Muscle of leg (tissue), 11 donors: ENCODE results near the gene ADNP. TPM values are rescaled to one million over a fixed set of nuclear protein-coding genes. Genes with fewer than 3 reads are reported as not detected.

Experiments
- DNase-seq: peaks from one replicate; pipeline ENCODE4 v3.0.0; 2013
- H3K27ac ChIP-seq: one replicate; pipeline ENCODE4 v1.5.1; 2013; ENCODE audit warnings: mild to moderate bottlenecking, low read length, control low read depth
- H3K27me3 ChIP-seq: one replicate; pipeline ENCODE4 v1.6.1; 2013; ENCODE audit warnings: low read length; ENCODE audit not compliant: control insufficient read depth, insufficient read depth
- H3K36me3 ChIP-seq: one replicate; pipeline ENCODE4 v1.6.1; 2013; ENCODE audit warnings: low read length; ENCODE audit not compliant: control insufficient read depth, insufficient read depth
- H3K4me1 ChIP-seq: one replicate; pipeline ENCODE4 v1.6.1; 2013; ENCODE audit warnings: low read length; ENCODE audit not compliant: control insufficient read depth, insufficient read depth
- H3K4me3 ChIP-seq: one replicate; pipeline ENCODE4 v1.5.1; 2013; ENCODE audit warnings: low read length, control low read depth
- H3K9me3 ChIP-seq: replicated peaks from 2 replicates; pipeline ENCODE4 v1.6.1; 2013; ENCODE audit warnings: low read depth, low read length; ENCODE audit not compliant: control insufficient read depth
- WGBS: methylation state at CpG from one replicate; pipeline ENCODE4 v1.1.5; 2013; ENCODE audit warnings: missing lambda C conversion rate; ENCODE audit not compliant: insufficient coverage; 5-methylcytosine and 5-hydroxymethylcytosine counted together
- polyA plus RNA-seq, 8 donors: library from polyadenylated mRNA; unstranded; fragments of 120-200 nt; gene quantifications; one replicate each; pipeline versions ENCODE4 v1.2.1 to v1.2.3, GENCODE V29; 2013; ENCODE audit warnings: inconsistent platforms in 1 of 8, low replicate concordance in 1 of 8; ENCODE audit not compliant: insufficient read length in 8 of 8, insufficient read depth in 1 of 8
- total RNA-seq: library from RNA; stranded (reverse); fragments of 120-200 nt; gene quantifications from one replicate; pipeline ENCODE4 v1.2.4, GENCODE V29; 2013

ADNP gene
- total and polyA plus RNA-seq, 9 donors, result 37.9 to 68.5 (median 54.6) TPM

DNA sequence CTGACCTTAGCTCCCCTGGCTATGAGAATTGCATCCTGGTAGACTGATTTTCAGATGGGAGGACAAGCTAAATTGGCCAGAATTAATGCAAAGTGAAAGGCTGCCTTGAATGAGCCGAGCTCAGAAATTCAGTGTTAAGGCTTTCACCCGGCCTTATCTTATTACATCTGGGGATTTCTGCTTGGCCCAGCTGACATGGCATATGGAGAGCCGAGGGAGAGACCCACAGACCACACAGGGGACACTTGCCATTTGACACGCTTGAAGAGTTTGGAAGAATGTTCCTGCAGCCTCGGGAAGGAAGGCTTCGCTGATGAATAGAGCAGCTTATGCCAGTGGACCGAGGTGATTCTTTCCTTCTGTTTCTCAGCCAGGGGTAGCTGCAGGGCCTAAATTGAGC is 36.3 kb upstream of the ADNP start:
- DNase-seq, result no peak
- 33% methylated on average over 6 of the region's 7 CpGs for WGBS

DNA sequence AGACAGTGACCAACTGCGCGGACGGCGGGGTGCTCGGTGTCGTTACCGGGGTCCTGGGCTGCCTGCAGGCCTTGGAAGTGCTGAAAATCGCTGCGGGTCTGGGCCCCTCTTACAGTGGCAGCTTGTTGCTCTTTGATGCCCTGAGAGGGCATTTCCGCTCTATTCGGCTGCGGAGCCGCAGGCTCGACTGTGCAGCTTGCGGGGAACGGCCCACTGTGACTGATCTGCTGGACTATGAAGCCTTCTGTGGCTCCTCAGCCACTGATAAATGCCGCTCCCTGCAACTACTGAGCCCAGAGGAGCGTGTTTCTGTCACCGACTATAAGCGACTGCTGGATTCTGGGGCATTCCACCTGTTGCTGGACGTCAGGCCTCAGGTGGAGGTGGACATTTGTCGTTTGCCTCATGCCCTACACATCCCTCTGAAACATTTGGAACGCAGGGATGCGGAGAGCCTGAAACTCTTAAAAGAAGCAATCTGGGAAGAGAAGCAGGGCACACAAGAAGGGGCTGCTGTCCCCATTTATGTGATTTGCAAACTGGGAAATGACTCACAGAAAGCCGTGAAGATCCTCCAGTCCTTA is 28.4 kb upstream of the ADNP start:
- H3K4me1 ChIP-seq, result peaks cover 19% of the 10 kb centered on the region
- peak overlapping the region; percentile 89 for H3K4me3 ChIP-seq
- H3K9me3 ChIP-seq, result no peaks in the 10 kb centered on the region
- no peak overlapping the region for H3K27ac ChIP-seq
- H3K27me3 ChIP-seq, result no peaks in the 10 kb centered on the region
- H3K36me3 ChIP-seq, result peaks cover 13% of the 10 kb centered on the region
- 51% methylated on average over 22 of the region's 25 CpGs for WGBS
- no peak for DNase-seq

More for the DNA sequence above, 36.3 kb upstream of the ADNP start:
- H3K27ac ChIP-seq, result no peak overlapping the region
- H3K4me3 ChIP-seq, result no peak overlapping the region
- no peaks in the 10 kb centered on the region for H3K4me1 ChIP-seq
- H3K27me3 ChIP-seq, result peaks cover 4% of the 10 kb centered on the region
- H3K9me3 ChIP-seq, result no peaks in the 10 kb centered on the region
- H3K36me3 ChIP-seq, result no peaks in the 10 kb centered on the region

DNA sequence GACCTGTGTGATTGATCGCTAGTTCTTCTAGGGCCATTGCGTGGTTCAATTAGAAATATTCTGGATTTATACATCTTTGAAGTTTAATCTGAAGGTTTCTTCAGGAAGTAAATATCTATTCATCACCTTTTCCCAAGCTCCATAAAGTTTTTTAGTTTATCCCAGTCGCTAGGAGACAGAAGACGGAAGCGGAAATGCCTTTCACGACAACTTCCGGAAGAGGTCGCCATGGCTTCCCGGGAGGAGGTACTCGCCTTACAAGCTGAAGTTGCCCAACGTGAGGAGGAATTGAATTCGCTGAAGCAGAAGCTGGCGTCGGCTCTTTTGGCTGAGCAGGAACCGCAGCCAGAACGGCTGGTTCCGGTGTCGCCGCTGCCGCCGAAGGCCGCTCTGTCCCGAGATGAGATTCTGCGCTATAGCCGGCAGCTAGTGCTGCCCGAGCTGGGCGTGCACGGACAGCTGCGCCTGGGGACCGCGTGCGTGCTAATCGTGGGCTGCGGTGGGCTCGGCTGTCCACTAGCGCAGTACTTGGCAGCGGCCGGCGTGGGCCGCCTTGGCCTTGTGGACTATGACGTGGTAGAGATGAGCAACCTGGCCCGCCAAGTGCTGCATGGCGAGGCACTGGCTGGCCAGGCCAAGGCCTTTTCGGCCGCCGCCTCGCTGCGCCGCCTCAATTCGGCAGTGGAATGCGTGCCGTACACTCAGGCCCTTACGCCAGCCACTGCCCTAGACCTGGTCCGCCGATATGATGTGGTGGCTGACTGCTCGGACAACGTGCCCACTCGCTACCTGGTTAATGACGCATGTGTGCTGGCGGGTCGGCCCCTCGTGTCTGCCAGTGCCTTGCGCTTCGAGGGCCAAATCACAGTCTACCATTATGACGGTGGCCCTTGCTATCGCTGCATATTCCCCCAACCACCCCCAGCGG is 27.6 kb upstream of the ADNP start, which contains the start of gene MOCS3:
Gene MOCS3, plus strand, starts transcription at position 204 of the 928 bp plus-strand sequence. Its CDS starts 25 bp downstream, at position 229.
- Histone ChIP-seq H3K27ac (peak within 1 kb of the TSS; percentile 92), H3K4me3 (peak within 1 kb of the TSS; percentile 89), H3K9me3 (no peaks in the 10 kb centered on the region), H3K27me3 (no peaks in the 10 kb centered on the region), H3K36me3 (peaks cover 13% of the 10 kb centered on the region), H3K4me1 (peaks cover 19% of the 10 kb centered on the region)
- under 1% methylated on average over 63 of the region's 67 CpGs for WGBS
- peak; percentile 97 for DNase-seq

DNA sequence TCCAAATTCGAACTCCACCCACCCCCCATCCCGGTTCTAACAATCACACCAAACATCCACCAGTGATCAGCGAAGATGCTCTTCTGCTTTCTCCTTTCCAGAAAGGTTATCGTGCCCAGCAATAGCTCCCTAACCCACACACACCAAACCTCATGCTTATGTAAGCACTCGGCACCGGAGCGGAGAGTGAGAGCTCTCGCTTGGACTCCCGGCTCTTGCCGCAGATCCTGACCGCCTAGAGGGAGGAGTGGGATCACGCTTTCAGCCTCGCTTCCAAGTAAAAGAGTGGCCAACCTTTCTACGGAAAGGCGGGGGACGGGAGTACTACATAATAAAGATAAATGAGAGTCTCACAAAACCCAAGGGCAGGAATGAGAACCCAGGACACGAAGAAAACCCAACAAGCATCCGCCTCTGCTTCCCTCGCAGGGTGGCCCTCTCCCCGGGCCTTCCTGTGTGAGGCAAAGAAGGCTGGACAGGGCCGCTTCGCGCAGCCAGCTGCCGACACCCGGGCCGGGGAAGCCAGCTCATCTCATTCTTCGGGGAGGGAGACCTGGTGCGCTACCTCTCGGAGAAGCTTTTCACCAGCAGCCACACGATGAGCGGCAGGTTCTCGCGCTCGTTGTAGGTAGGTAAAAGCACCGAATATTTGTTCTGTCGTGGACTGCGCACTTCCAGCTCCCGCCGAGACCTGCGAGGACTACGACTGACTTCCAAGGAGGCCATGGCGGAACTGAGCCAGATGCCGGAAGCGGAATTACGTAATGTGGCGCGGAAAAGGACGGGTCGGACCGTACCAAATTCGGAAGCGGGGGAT is 26.8 kb upstream of the ADNP start, which contains the start of gene DPM1:
Gene DPM1, minus strand, starts transcription at position 735 of the 817 bp plus-strand sequence. Its CDS starts 9 bp downstream, at position 726.
- H3K36me3 ChIP-seq, result peaks cover 16% of the 10 kb centered on the region
- peak; percentile 96 for DNase-seq
- no peaks in the 10 kb centered on the region for H3K27me3 ChIP-seq
- H3K4me3 ChIP-seq, result peak within 1 kb of the TSS; percentile 89
- H3K9me3 ChIP-seq, result no peaks in the 10 kb centered on the region
- under 1% methylated on average over 38 of the region's 52 CpGs for WGBS
- H3K27ac ChIP-seq, result peak within 1 kb of the TSS; percentile 92
- peaks cover 19% of the 10 kb centered on the region for H3K4me1 ChIP-seq

DNA sequence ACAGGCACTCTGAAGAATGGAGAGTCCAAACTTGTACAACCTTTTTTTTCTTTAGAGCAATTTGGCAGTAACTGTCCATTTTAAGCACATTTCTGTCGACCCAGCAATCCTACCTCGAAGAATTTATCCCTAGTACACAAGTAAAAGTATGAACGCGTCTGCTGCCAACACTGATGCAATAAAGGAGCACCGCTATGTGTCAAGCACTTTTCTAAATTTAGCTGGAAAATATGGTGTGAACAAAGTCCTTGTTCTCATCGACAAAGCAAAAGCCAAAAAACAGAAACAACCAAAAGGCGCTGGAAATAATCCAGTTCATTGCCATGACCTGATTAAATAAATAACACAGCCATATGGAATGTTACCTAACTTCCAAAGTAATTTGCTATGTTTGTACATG is 26.0 kb upstream of the ADNP start:
- WGBS, result no CpG with 5 or more reads among the region's 7 CpGs
- Histone ChIP-seq H3K27me3 (no peaks in the 10 kb centered on the region), H3K27ac (no peak overlapping the region), H3K36me3 (peaks cover 16% of the 10 kb centered on the region), H3K9me3 (no peaks in the 10 kb centered on the region), H3K4me3 (peak overlapping the region; percentile 89), H3K4me1 (peaks cover 19% of the 10 kb centered on the region)
- peak; percentile 4 for DNase-seq

DNA sequence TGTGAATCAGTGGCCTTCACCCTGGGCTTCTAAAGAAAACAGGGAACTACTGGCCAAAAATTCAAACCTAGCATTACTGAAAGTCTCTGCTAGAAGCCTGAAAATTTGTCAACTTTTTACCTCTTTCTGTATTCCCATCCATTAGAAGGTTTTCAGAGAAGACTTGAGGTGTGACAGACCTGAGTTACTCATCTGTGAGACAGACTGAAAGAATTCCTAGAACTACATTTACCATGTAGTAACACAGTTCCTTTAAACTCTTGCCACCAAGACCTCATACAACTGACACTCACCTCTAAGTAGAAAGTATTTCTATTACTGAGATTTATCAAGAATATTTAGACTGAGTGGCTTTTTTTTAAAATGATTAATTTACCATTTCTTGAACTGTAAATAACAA is 22.6 kb upstream of the ADNP start:
- no peak overlapping the region for H3K27ac ChIP-seq
- no peak for DNase-seq
- H3K4me3 ChIP-seq, result no peak overlapping the region
- peaks cover 21% of the 10 kb centered on the region for H3K36me3 ChIP-seq
- H3K27me3 ChIP-seq, result no peaks in the 10 kb centered on the region
- no peaks in the 10 kb centered on the region for H3K9me3 ChIP-seq
- H3K4me1 ChIP-seq, result peaks cover 10% of the 10 kb centered on the region

DNA sequence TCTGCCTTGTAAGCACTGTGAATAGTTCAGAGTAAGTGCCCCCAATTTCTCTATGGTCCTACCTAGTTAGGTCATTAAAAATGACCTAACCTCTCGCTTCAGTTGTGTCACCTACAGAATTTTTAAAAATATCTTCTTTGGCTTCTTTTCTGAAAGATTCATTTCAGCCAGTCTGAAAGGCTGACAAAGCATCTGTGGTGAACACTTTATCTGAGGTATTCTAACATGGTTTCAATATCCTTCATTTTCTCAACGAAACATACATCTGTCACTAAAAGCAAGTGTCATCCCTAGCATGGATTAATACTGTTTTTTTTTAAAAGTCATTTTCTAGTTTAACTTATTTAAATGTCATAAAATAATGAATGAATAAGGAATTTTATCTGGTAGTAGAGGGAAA is 22.0 kb upstream of the ADNP start:
- no peak for DNase-seq
- Histone ChIP-seq H3K27ac (no peak overlapping the region), H3K4me1 (peaks cover 10% of the 10 kb centered on the region), H3K4me3 (no peak overlapping the region), H3K9me3 (no peaks in the 10 kb centered on the region), H3K36me3 (peaks cover 25% of the 10 kb centered on the region), H3K27me3 (no peaks in the 10 kb centered on the region)
- no CpG with 5 or more reads among the region's 2 CpGs for WGBS

DNA sequence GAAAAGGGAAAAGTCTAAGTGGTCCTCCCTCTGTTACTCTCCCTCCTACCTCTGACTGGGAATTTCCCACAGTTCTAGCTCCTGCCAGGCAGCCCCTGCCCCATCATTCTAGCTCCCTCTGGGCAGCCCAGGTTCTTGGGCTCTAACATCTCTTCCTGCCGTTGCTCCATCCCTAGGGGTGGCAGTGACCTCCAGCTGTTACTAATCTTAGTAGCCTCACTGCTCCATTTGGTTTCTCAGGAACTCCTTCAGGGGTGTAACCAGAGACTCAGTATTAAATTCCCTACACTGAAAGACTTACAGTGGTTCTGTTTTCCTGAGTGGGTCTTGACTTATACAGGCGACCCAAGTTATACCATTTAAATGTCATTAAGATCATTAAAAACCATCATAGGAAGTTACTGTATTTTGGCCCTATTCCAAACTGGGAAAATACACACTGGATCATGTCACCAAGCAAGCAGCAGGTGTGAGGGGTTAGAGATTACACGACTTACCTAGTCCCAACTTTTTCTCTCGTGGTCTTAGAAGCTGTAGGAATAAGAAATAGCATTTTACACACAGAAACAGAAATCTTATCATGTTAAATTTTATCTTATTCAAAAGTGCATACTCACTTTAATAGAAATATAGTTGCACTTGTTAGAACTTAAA is 17.0 kb upstream of the ADNP start:
- no peaks in the 10 kb centered on the region for H3K27me3 ChIP-seq
- H3K4me1 ChIP-seq, result peaks cover 3% of the 10 kb centered on the region
- no peaks in the 10 kb centered on the region for H3K9me3 ChIP-seq
- no peak overlapping the region for H3K4me3 ChIP-seq
- H3K36me3 ChIP-seq, result peaks cover 52% of the 10 kb centered on the region
- H3K27ac ChIP-seq, result no peak overlapping the region
- 8% methylated on average over 1 of the region's 4 CpGs for WGBS
- DNase-seq, result peak; percentile 6

DNA sequence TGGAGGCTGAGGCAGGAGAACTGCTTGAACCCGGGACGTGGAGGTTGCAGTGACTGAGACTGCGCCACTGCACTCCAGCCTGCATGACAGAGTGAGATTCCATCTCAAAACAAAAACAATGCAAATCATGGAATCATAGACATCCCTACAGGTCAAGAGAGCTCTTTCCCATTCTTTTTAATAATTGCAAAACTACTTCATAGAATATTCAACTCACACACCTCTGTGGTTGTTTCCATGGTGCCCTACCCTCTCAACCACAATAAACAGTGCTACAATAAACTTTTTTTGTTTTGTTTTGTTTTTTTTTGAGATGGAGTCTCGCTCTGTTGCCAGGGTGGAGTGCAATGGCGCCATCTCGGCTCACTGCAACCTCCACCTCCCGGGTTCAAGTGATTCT is 11.8 kb upstream of the ADNP start:
- Histone ChIP-seq H3K4me3 (no peak overlapping the region), H3K4me1 (peaks cover 2% of the 10 kb centered on the region), H3K27ac (no peak overlapping the region), H3K9me3 (no peaks in the 10 kb centered on the region), H3K36me3 (peaks cover 58% of the 10 kb centered on the region), H3K27me3 (no peaks in the 10 kb centered on the region)
- DNase-seq, result no peak
- 97% methylated on average over 3 of the region's 7 CpGs for WGBS
